Natural killer cell treated with Interleukin-12 subunit alpha and Interleukin-12 subunit beta and Interleukin-15 and Interleukin-18, amount 100 ng/mL, for 72 hours (primary cell): Measurements from ENCODE around the gene OSBPL6. TPM values are rescaled to one million over a fixed set of nuclear protein-coding genes. Genes with fewer than 3 reads are reported as not detected.

ENCODE experiments used
- ATAC-seq, 2 donors: fragments of 150-1000 bp; cut with Tn5 transposase in 1 of 2; sonication (Bioruptor Pico), chemical (Tn5 transposase) in 1 of 2; 2 replicates each; pipeline ENCODE4 v1.10.0; 2021
- DNase-seq: peaks from one replicate; pipeline ENCODE4 v3.0.0; 2022; ENCODE audit warnings: low spot score
- H3K27ac Mint-ChIP-seq, 2 donors: 1 replicate in 1 of 2; 2 replicates in 1 of 2; pipeline ENCODE4 v1.8.0; 2022; ENCODE audit warnings: mixed read lengths in 2 of 2, mild to moderate bottlenecking in 1 of 2, moderate library complexity in 1 of 2
- H3K27me3 Mint-ChIP-seq, 2 donors: 1 replicate in 1 of 2; 2 replicates in 1 of 2; pipeline ENCODE4 v1.8.0; 2022; ENCODE audit warnings: mixed read lengths in 2 of 2
- H3K36me3 Mint-ChIP-seq: one replicate; pipeline ENCODE4 v1.8.0; 2022; ENCODE audit warnings: mixed read lengths
- H3K4me1 Mint-ChIP-seq, 2 donors: 1 replicate in 1 of 2; 2 replicates in 1 of 2; pipeline ENCODE4 v1.8.0; 2022; ENCODE audit warnings: low read depth in 2 of 2, mixed read lengths in 2 of 2, mild to moderate bottlenecking in 1 of 2
- H3K4me3 Mint-ChIP-seq: one replicate; pipeline ENCODE4 v1.8.0; 2022; ENCODE audit warnings: mixed read lengths
- H3K9me3 Mint-ChIP-seq: 2 replicates; pipeline ENCODE4 v1.8.0; 2022; ENCODE audit warnings: mixed read lengths
- total RNA-seq, 2 donors: library from RNA; stranded (reverse); gene quantifications; one replicate each; pipeline ENCODE4 v1.2.3, GENCODE V29; 2022

Gene OSBPL6
- total RNA-seq, 2 donors from 2014 or later = 0.33 to 0.42 TPM

- DNase-seq (no peak), ATAC-seq (no peak)
- Mint-ChIP-seq H3K4me3 (no peak overlapping the region), H3K9me3 (no peaks in the 10 kb centered on the region), H3K27me3 (peaks cover 13 to 34% of the 10 kb centered on the region in 2 donors), H3K27ac (no peak overlapping the region), H3K36me3 (no peaks in the 10 kb centered on the region), H3K4me1 (no peaks in the 10 kb centered on the region)
These were observed 83.5 kb downstream of the OSBPL6 start for GRCh38 chr2:178277741-178278197.

DNA sequence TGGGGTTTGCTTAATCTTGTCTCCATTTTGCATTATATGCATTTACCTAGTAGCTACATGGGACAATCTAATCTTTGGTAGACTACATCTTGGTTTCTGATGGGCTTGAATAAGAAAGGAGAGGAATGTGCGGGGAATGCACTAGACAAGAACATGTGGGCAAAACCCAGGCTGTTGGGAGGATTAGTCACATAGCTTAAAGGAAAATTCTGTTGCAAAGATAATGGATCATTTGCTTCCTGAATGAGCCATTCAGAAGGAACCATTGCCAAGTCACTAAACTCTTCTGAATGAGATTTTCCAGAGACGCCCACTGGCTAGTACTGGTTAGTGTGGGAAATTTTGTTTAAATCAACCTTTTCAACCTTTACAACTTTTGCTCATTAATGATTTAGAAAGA, 84.8 kb downstream of the OSBPL6 start:
- ATAC-seq = no peak
- no peaks in the 10 kb centered on the region for H3K36me3 Mint-ChIP-seq
- no peak overlapping the region for H3K27ac Mint-ChIP-seq
- no peaks in the 10 kb centered on the region for H3K9me3 Mint-ChIP-seq
- no peaks in the 10 kb centered on the region for H3K4me1 Mint-ChIP-seq
- DNase-seq = no peak
- peaks cover 10 to 29% of the 10 kb centered on the region in 2 donors for H3K27me3 Mint-ChIP-seq
- H3K4me3 Mint-ChIP-seq = no peak overlapping the region

DNA sequence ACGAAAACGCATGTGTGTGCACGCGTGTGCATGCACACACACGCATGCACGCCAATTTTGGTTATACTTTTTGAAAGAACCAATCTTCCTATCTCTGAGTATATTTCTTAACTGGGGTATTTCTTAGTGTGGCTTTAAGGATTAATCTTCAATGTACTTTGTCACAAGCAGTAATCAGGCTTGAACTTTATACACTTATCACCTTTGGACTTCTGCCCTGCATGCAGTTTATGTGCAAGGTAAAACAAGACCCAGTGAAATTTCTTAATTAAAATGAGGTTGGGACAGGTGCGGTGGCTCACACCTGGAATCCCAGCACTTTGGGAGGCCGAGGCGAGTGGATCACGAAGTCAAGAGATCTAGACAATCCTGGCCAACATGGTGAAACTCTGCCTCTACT, 85.3 kb downstream of the OSBPL6 start:
- Mint-ChIP-seq H3K9me3 (no peaks in the 10 kb centered on the region), H3K27ac (no peak overlapping the region), H3K4me3 (no peak overlapping the region), H3K36me3 (no peaks in the 10 kb centered on the region), H3K4me1 (no peaks in the 10 kb centered on the region), H3K27me3 (peaks cover 10 to 29% of the 10 kb centered on the region in 2 donors)
- ATAC-seq (no peak), DNase-seq (no peak)

GRCh38 chr2:178280244-178280852, 86.0 kb downstream of the OSBPL6 start:
- H3K9me3 Mint-ChIP-seq = no peaks in the 10 kb centered on the region

GRCh38 chr2:178282075-178282815, 87.9 kb downstream of the OSBPL6 start:
- ATAC-seq (no peak), DNase-seq (no peak)
- Mint-ChIP-seq H3K36me3 (no peaks in the 10 kb centered on the region), H3K27ac (no peak overlapping the region), H3K9me3 (no peaks in the 10 kb centered on the region), H3K4me3 (no peak overlapping the region), H3K4me1 (no peaks in the 10 kb centered on the region), H3K27me3 (peaks cover 8 to 13% of the 10 kb centered on the region in 2 donors)

More at GRCh38 chr2:178280244-178280852, 86.0 kb downstream of the OSBPL6 start:
- H3K4me3 Mint-ChIP-seq = no peak overlapping the region
- no peaks in the 10 kb centered on the region for H3K36me3 Mint-ChIP-seq
- ATAC-seq (peak in 1 of 2 donors; percentile 73), DNase-seq (no peak)
- H3K27me3 Mint-ChIP-seq = peaks cover 8 to 22% of the 10 kb centered on the region in 2 donors
- no peak overlapping the region for H3K27ac Mint-ChIP-seq
- H3K4me1 Mint-ChIP-seq = no peaks in the 10 kb centered on the region

- no peaks in the 10 kb centered on the region for H3K36me3 Mint-ChIP-seq
- no peak overlapping the region for H3K27ac Mint-ChIP-seq
- ATAC-seq = no peak
- no peaks in the 10 kb centered on the region for H3K4me1 Mint-ChIP-seq
- DNase-seq = no peak
- no peak overlapping the region for H3K4me3 Mint-ChIP-seq
- H3K27me3 Mint-ChIP-seq = peaks cover 5 to 14% of the 10 kb centered on the region in 2 donors
- no peaks in the 10 kb centered on the region for H3K9me3 Mint-ChIP-seq
These were observed 89.1 kb downstream of the OSBPL6 start for GRCh38 chr2:178283341-178283918.

DNA sequence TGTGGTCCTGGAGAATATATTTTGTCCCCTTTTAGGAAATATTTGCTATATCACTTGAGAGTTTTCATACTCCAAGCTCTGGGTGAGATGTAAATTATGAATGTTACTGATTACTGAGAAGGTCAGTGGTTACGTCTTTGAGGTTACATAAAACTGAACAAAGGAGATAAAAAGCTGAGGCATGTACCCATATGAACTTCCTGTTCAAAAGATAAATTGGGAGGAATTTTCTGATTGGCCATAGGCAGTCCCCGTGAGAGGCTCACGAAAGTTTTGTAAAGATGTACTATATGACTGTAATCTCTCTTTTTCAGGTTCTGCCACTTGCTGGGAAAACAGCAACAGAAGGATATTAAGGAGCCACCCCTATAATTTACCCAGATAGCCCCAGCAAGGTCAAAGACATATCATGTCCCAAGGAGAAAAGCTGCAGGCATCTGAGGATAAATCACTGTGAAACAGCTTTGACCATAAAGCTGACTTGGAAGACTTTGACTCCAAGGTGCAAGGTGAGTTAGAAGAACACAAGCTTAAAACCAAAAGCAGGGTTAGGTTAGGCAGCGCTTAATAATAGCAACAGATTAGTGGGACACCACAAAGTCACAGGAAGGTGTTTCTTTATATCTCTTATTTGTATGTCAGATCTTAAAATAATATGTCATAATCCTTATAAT, 90.4 kb downstream of the OSBPL6 start:
- Mint-ChIP-seq H3K36me3 (no peaks in the 10 kb centered on the region), H3K4me3 (no peak overlapping the region), H3K27me3 (peaks cover 7 to 21% of the 10 kb centered on the region in 2 donors), H3K4me1 (no peaks in the 10 kb centered on the region), H3K9me3 (no peaks in the 10 kb centered on the region), H3K27ac (no peak overlapping the region)
- DNase-seq (no peak), ATAC-seq (no peak)

- Mint-ChIP-seq H3K36me3 (no peaks in the 10 kb centered on the region), H3K9me3 (no peaks in the 10 kb centered on the region), H3K4me3 (no peak overlapping the region), H3K4me1 (no peaks in the 10 kb centered on the region), H3K27ac (no peak overlapping the region), H3K27me3 (peaks cover 10 to 26% of the 10 kb centered on the region in 2 donors)
- no peak for ATAC-seq
- DNase-seq = no peak
These were observed 90.9 kb downstream of the OSBPL6 start for GRCh38 chr2:178285287-178285615.

DNA sequence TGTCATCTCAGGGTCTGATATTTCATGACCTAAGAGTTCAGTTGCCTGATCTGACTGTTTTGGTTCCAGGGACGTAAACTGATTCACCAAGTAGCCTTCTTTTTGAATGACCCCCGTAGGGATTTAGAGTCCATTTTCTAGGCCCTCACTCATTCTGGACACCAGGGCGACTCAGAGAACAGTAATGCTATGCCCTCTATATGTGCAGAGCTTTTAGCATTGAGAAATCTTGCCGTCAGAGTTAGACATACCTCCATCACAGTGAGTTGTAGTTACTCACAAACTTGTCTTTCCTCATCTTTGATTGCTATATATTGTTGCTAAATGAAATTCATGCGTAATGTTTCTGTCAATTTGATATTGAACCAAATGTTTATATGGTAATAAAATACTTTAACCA, 92.3 kb downstream of the OSBPL6 start:
- Mint-ChIP-seq H3K36me3 (no peaks in the 10 kb centered on the region), H3K27me3 (peaks cover 14 to 35% of the 10 kb centered on the region in 2 donors), H3K27ac (no peak overlapping the region), H3K9me3 (no peaks in the 10 kb centered on the region), H3K4me3 (no peak overlapping the region), H3K4me1 (no peaks in the 10 kb centered on the region)
- ATAC-seq = no peak
- no peak for DNase-seq

- Mint-ChIP-seq H3K36me3 (no peaks in the 10 kb centered on the region), H3K9me3 (no peaks in the 10 kb centered on the region), H3K4me1 (no peaks in the 10 kb centered on the region), H3K27ac (no peak overlapping the region), H3K27me3 (peaks cover 21 to 47% of the 10 kb centered on the region in 2 donors), H3K4me3 (no peak overlapping the region)
- ATAC-seq (no peak), DNase-seq (no peak)
These were observed 93.5 kb downstream of the OSBPL6 start for GRCh38 chr2:178287652-178288344.

DNA sequence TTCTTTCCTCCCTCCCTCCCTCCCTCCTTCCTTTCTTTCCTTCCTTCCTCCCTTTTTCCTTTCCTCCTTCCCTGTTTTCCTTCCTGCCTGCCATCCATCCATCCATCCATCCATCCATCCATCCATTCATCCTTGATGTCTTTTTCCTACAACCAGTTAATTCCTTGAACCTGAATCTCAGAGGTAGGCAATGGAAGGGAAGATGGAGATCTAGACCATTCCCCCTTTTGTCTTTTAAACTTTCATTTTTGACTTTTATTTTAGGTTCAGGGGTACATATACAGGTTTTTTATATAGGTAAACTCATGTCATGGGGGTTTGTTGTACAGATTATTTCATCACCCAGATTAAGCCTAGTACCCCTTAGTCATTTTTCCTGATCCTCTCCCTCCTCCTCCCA, 97.4 kb downstream of the OSBPL6 start:
- Mint-ChIP-seq H3K4me3 (no peak overlapping the region), H3K36me3 (no peaks in the 10 kb centered on the region), H3K27ac (no peak overlapping the region), H3K27me3 (peaks cover 25 to 48% of the 10 kb centered on the region in 2 donors), H3K9me3 (no peaks in the 10 kb centered on the region), H3K4me1 (no peaks in the 10 kb centered on the region)
- ATAC-seq (no peak), DNase-seq (no peak)

- peaks cover 22 to 43% of the 10 kb centered on the region in 2 donors for H3K27me3 Mint-ChIP-seq
- no peaks in the 10 kb centered on the region for H3K36me3 Mint-ChIP-seq
- ATAC-seq (no peak), DNase-seq (no peak)
- no peaks in the 10 kb centered on the region for H3K4me1 Mint-ChIP-seq
- H3K27ac Mint-ChIP-seq = no peak overlapping the region
- H3K9me3 Mint-ChIP-seq = no peaks in the 10 kb centered on the region
- H3K4me3 Mint-ChIP-seq = no peak overlapping the region
These were observed 98.3 kb downstream of the OSBPL6 start for GRCh38 chr2:178292586-178292985.

- no peak for ATAC-seq
- no peaks in the 10 kb centered on the region for H3K9me3 Mint-ChIP-seq
- H3K27ac Mint-ChIP-seq = no peak overlapping the region
- H3K27me3 Mint-ChIP-seq = peaks cover 20 to 45% of the 10 kb centered on the region in 2 donors
- DNase-seq = no peak
- no peaks in the 10 kb centered on the region for H3K36me3 Mint-ChIP-seq
- H3K4me1 Mint-ChIP-seq = no peaks in the 10 kb centered on the region
- H3K4me3 Mint-ChIP-seq = no peak overlapping the region
These were observed 100.8 kb downstream of the OSBPL6 start for GRCh38 chr2:178295115-178295514.
